WTC11 (cell line): Measurements from ENCODE around the gene ITGA8. TPM values are rescaled to one million over a fixed set of nuclear protein-coding genes. Genes with fewer than 3 reads are reported as not detected.

Source experiments
- ATAC-seq: fragments of 200-7000 bp; cut with Tn5 transposase; 2 replicates; pipeline ENCODE4 v1.10.0; 2021; ENCODE audit warnings: mild to moderate bottlenecking, moderate library complexity
- CTCF ChIA-PET: fragments of 300-600 bp; sonication (Branson Sonifier 250); formaldehyde crosslinking; loops from one replicate; lab custom pipeline; 2021; ENCODE audit warnings: antibody characterized with exemption; lab: Charles Lee
- POLR2A ChIA-PET: fragments of 350-600 bp; sonication (Branson Sonifier 250); formaldehyde crosslinking; loops from one replicate; lab custom pipeline; 2021; ENCODE audit warnings: antibody characterized with exemption; lab: Charles Lee
- DNase-seq: peaks from one replicate; pipeline ENCODE4 v3.0.0; 2021; ENCODE audit warnings: low spot score
- H3K27ac Mint-ChIP-seq: 2 replicates; pipeline ENCODE4 v1.8.0; 2021; ENCODE audit warnings: mixed read lengths
- H3K27me3 Mint-ChIP-seq: 2 replicates; pipeline ENCODE4 v1.8.0; 2021; ENCODE audit warnings: low read depth, mild to moderate bottlenecking, moderate library complexity, mixed read lengths
- H3K36me3 Mint-ChIP-seq: 2 replicates; pipeline ENCODE4 v1.8.0; 2021; ENCODE audit warnings: mixed read lengths
- H3K4me1 Mint-ChIP-seq: 2 replicates; pipeline ENCODE4 v1.8.0; 2022; ENCODE audit warnings: mixed read lengths
- H3K4me3 Mint-ChIP-seq: 2 replicates; pipeline ENCODE4 v1.8.0; 2021; ENCODE audit warnings: mild to moderate bottlenecking, moderate library complexity, mixed read lengths
- H3K9me3 Mint-ChIP-seq: 2 replicates; pipeline ENCODE4 v1.8.0; 2021; ENCODE audit warnings: mixed read lengths
- AR ChIP-seq: fragments of 250-450 bp; sonication (Bioruptor Pico); IDR thresholded peaks from 2 replicates; pipeline ENCODE4 v1.9.0; 2021; ENCODE audit warnings: mild to moderate bottlenecking
- ATF2 ChIP-seq: sonication (generic); formaldehyde crosslinking; IDR thresholded peaks from 2 replicates; pipeline ENCODE4 v1.8.1; 2022; ENCODE audit warnings: low read depth, missing genetic modification reagents, borderline replicate concordance
- ATF3 ChIP-seq: sonication (generic); formaldehyde crosslinking; conservative IDR thresholded peaks from 2 replicates; pipeline ENCODE4 v1.8.1; 2022; ENCODE audit warnings: mild to moderate bottlenecking, missing genetic modification reagents
- E2F5 ChIP-seq: sonication (generic); formaldehyde crosslinking; IDR thresholded peaks from 2 replicates; pipeline ENCODE4 v1.8.1; 2022; ENCODE audit warnings: mild to moderate bottlenecking, moderate library complexity, missing genetic modification reagents
- ELF4 ChIP-seq: sonication (generic); formaldehyde crosslinking; IDR thresholded peaks from 2 replicates; pipeline ENCODE4 v1.8.1; 2022; ENCODE audit warnings: low read depth, mild to moderate bottlenecking, moderate library complexity, missing genetic modification reagents
- FOXJ3 ChIP-seq: sonication (generic); formaldehyde crosslinking; IDR thresholded peaks from 2 replicates; pipeline ENCODE4 v1.9.0; 2021; ENCODE audit warnings: missing genetic modification reagents, mild to moderate bottlenecking, borderline replicate concordance
- FOXP1 ChIP-seq: sonication (generic); formaldehyde crosslinking; IDR thresholded peaks from 2 replicates; pipeline ENCODE4 v1.8.0; 2022; ENCODE audit warnings: missing genetic modification reagents, mild to moderate bottlenecking, moderate library complexity, borderline replicate concordance
- MLX ChIP-seq: sonication (generic); formaldehyde crosslinking; IDR thresholded peaks from 2 replicates; pipeline ENCODE4 v1.8.1; 2023; ENCODE audit warnings: mild to moderate bottlenecking, missing genetic modification reagents, moderate library complexity
- MXD4 ChIP-seq: fragments of 250-450 bp; sonication (Bioruptor Pico); IDR thresholded peaks from 2 replicates; pipeline ENCODE4 v1.8.0; 2021; ENCODE audit warnings: mild to moderate bottlenecking, moderate library complexity, borderline replicate concordance
- NFATC4 ChIP-seq: fragments of 250-450 bp; sonication (Bioruptor Pico); IDR thresholded peaks from 2 replicates; pipeline ENCODE4 v1.9.0; 2021; ENCODE audit warnings: mild to moderate bottlenecking
- NFE2L1 ChIP-seq: sonication (generic); formaldehyde crosslinking; IDR thresholded peaks from 2 replicates; pipeline ENCODE4 v1.8.1; 2023; ENCODE audit warnings: missing genetic modification reagents
- PRRX2 ChIP-seq: fragments of 250-450 bp; sonication (Bioruptor Pico); IDR thresholded peaks from 2 replicates; pipeline ENCODE4 v1.8.0; 2021; ENCODE audit warnings: mild to moderate bottlenecking
- TCF7 ChIP-seq: sonication (generic); formaldehyde crosslinking; IDR thresholded peaks from 2 replicates; pipeline ENCODE4 v1.8.0; 2022; ENCODE audit warnings: mild to moderate bottlenecking, low read depth, missing genetic modification reagents, moderate library complexity
- ZBTB21 ChIP-seq: sonication (generic); formaldehyde crosslinking; IDR thresholded peaks from 2 replicates; pipeline ENCODE4 v1.8.1; 2023; ENCODE audit warnings: mild to moderate bottlenecking, missing genetic modification reagents, borderline replicate concordance
- ZNF138 ChIP-seq: sonication (generic); formaldehyde crosslinking; conservative IDR thresholded peaks from 2 replicates; pipeline ENCODE4 v1.8.1; 2022; ENCODE audit warnings: mild to moderate bottlenecking, moderate library complexity, missing genetic modification reagents
- ZNF232 ChIP-seq: sonication (generic); formaldehyde crosslinking; IDR thresholded peaks from 2 replicates; pipeline ENCODE4 v1.8.0; 2022; ENCODE audit warnings: mild to moderate bottlenecking, missing genetic modification reagents
- ZNF317 ChIP-seq: sonication (generic); formaldehyde crosslinking; IDR thresholded peaks from 2 replicates; pipeline ENCODE4 v1.8.1; 2023; ENCODE audit warnings: low read depth, mild to moderate bottlenecking, moderate library complexity, missing genetic modification reagents, borderline replicate concordance
- ZNF532 ChIP-seq: fragments of 250-450 bp; sonication (Bioruptor Pico); IDR thresholded peaks from 2 replicates; pipeline ENCODE4 v1.9.0; 2021; ENCODE audit warnings: mild to moderate bottlenecking, borderline replicate concordance
- total RNA-seq: library from RNA; stranded (reverse); gene quantifications from 3 replicates; pipeline ENCODE4 v1.2.3, GENCODE V29; 2021

ITGA8 gene
- total RNA-seq, 1 experiment from 2014 or later: not detected

- no peak overlapping the region for H3K27ac Mint-ChIP-seq
- DNase-seq (no peak), ATAC-seq (no peak)
- peaks cover 3% of the 10 kb centered on the region; the same call in 1 of the 2 replicates for H3K4me1 Mint-ChIP-seq
- POLR2A ChIA-PET: no interaction called here
- H3K27me3 Mint-ChIP-seq: no peaks in the 10 kb centered on the region; the same call in none of the 2 replicates
- no peak overlapping the region for H3K4me3 Mint-ChIP-seq
- H3K36me3 Mint-ChIP-seq: no peaks in the 10 kb centered on the region
- CTCF ChIA-PET: no interaction called here
- TF ChIP-seq FOXP1 (CRISPR knock-in tag): no peak
- no peak for TF ChIP-seq FOXJ3 (CRISPR knock-in tag)
- no peak for TF ChIP-seq NFE2L1 (CRISPR knock-in tag)
- no peak for TF ChIP-seq ZNF232
- TF ChIP-seq AR: no peak
- no peak for TF ChIP-seq ZNF138 (CRISPR knock-in tag)
- no peak for TF ChIP-seq ELF4 (CRISPR knock-in tag)
- no peak for TF ChIP-seq MLX
- TF ChIP-seq MXD4 (CRISPR knock-in tag): no peak
- no peak for TF ChIP-seq ATF2 (CRISPR knock-in tag)
- TF ChIP-seq ZNF317 (CRISPR knock-in tag): no peak
- TF ChIP-seq NFATC4 (CRISPR knock-in tag): no peak
- no peak for TF ChIP-seq ZNF532 (CRISPR knock-in tag)
- no peak for TF ChIP-seq E2F5
- TF ChIP-seq ZBTB21 (CRISPR knock-in tag): no peak
- no peak for TF ChIP-seq ATF3 (CRISPR knock-in tag)
- no peak for TF ChIP-seq TCF7 (CRISPR knock-in tag)
- no peak for TF ChIP-seq PRRX2 (CRISPR knock-in tag)
- H3K9me3 Mint-ChIP-seq: peaks cover 30% of the 10 kb centered on the region
These were observed 174.5 kb downstream of the ITGA8 start for GRCh38 chr10:15545266-15545665.
